ENCODE results near the gene BCAS3.
A peak's percentile ranks its signal among the peaks of the same experiment; 100 is the strongest.

The BCAS3 gene

DNA sequence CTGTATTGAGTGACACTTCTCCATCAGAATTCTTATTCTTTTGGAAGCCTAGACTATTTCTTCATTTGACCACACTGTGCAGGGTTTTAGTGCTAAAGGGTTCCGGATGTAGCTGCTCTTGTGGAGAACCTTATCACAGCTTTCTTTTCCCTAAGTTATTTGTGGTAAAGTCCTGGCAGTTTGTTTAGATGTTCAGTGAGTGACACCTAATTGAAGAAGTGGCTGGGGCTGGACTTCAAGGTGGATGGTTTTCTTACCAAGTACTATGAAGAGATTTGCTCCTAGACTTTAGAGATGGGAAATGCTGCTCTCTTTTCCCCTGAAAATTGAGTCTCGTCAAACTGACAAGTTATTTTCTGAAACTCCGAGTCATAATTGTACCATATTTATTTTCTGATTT lies 578.0 kb downstream of the BCAS3 start:
- FAIRE-seq (no peak), DNase-seq (ENCODE audit: insufficient read length, low spot score) (no peak)
- TF ChIP-seq TAF1 (IDR thresholded peaks at IDR 0.05; ENCODE audit: low read depth, low read length): no peak
- TF ChIP-seq POU2F2 (IDR thresholded peaks at IDR 0.05; ENCODE audit: low read depth, low read length): no peak
- no peak for TF ChIP-seq POLR2AphosphoS5 (IDR thresholded peaks at IDR 0.05; ENCODE audit: low read depth, low read length)
- TF ChIP-seq POLR2A (IDR thresholded peaks at IDR 0.05; ENCODE audit: low read depth, low read length): no peak
- TF ChIP-seq PAX5 (IDR thresholded peaks at IDR 0.05; ENCODE audit: insufficient read depth, low read length, severe bottlenecking): no peak
- no peak for TF ChIP-seq SPI1 (IDR thresholded peaks at IDR 0.05; ENCODE audit: low read depth, low read length)

- DNase-seq (ENCODE audit: insufficient read length, low spot score) (no peak), FAIRE-seq (no peak)
- no peak for TF ChIP-seq POU2F2 (IDR thresholded peaks at IDR 0.05; ENCODE audit: low read depth, low read length)
- no peak for TF ChIP-seq PAX5 (IDR thresholded peaks at IDR 0.05; ENCODE audit: insufficient read depth, low read length, severe bottlenecking)
- TF ChIP-seq TAF1 (IDR thresholded peaks at IDR 0.05; ENCODE audit: low read depth, low read length): no peak
Observed at GRCh38 chr17:61259360-61259759, 581.7 kb downstream of the BCAS3 start.

DNA sequence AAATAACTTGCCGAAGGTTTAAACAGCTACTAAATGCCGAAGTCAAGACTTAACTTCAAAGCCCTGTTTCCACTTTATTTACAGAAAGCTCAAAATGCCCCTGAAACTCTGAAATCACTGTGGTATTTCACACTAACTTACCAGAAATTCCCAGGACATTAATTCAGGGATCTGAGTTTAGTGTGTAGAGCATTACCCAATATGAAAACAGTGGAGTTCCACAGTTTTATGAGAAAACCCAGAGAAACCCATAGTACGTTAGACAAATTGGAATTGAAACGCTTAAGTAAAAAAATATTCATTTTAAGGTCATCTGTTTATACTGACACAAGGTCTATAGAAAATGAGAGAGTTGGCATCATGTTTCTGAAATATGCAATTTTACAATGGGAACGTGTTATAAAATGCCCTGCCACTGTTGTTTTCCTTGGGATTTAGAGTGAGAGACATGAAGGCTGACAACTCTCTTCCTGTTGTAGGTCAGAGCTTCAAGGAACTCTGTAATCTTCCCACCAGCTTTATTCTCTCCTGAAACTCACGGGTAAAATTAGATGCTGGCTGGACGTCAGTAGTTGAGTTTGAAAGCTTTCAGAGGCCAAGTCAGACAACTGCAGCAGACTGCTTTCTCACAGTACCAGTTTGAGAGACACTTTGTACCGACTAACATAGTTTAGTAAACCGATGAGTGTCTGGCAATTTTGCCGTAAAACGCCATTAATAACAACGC lies 582.6 kb downstream of the BCAS3 start:
- FAIRE-seq: no peak
- no peak for DNase-seq (ENCODE audit: insufficient read length, low spot score)
- TF ChIP-seq POLR2A (IDR thresholded peaks at IDR 0.05; ENCODE audit: low read depth, low read length): no peak
- no peak for TF ChIP-seq TAF1 (IDR thresholded peaks at IDR 0.05; ENCODE audit: low read depth, low read length)
- no peak for TF ChIP-seq SPI1 (IDR thresholded peaks at IDR 0.05; ENCODE audit: low read depth, low read length)
- TF ChIP-seq POU2F2 (IDR thresholded peaks at IDR 0.05; ENCODE audit: low read depth, low read length): no peak
- TF ChIP-seq POLR2AphosphoS5 (IDR thresholded peaks at IDR 0.05; ENCODE audit: low read depth, low read length): no peak
- TF ChIP-seq PAX5 (IDR thresholded peaks at IDR 0.05; ENCODE audit: insufficient read depth, low read length, severe bottlenecking): no peak

DNA sequence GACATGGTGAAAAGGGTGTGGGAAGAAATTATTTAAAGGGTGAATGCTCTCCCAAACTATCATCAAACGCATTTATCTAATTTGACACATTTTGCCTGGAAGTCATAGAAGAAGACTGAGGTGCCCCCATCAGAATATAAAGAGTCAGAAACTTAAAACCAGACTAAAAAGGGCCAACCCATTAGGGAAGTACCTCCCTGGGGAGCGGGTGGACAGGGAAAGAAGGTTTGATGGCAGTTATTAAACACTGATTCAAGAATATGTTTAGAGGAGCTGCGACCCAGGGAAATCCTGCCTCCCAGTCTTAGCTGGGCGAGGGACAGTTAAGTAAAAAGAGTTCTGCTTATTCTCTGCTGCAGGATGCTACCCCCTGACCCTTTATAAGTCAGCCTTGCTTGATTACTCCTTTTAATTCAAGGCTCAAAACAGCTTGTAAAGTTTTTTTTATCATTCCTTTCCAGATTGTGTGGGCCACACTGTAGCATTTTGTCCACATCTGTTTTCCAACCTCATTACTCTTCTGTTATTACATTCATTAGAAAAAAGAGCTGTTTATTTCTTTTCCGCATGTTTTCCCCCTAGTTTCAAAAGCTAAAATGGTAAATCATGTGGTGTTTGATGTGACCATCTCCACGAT lies 583.5 kb downstream of the BCAS3 start:
- no peak for TF ChIP-seq SPI1 (IDR thresholded peaks at IDR 0.05; ENCODE audit: low read depth, low read length)
- no peak for TF ChIP-seq POU2F2 (IDR thresholded peaks at IDR 0.05; ENCODE audit: low read depth, low read length)
- no peak for TF ChIP-seq TAF1 (IDR thresholded peaks at IDR 0.05; ENCODE audit: low read depth, low read length)
- TF ChIP-seq POLR2AphosphoS5 (IDR thresholded peaks at IDR 0.05; ENCODE audit: low read depth, low read length): no peak
- TF ChIP-seq PAX5 (IDR thresholded peaks at IDR 0.05; ENCODE audit: insufficient read depth, low read length, severe bottlenecking): no peak
- TF ChIP-seq POLR2A (IDR thresholded peaks at IDR 0.05; ENCODE audit: low read depth, low read length): no peak
- no peak for FAIRE-seq
- no peak for DNase-seq (ENCODE audit: insufficient read length, low spot score)

GRCh38 chr17:61265397-61265796 lies 587.7 kb downstream of the BCAS3 start:
- TF ChIP-seq POLR2AphosphoS5 (IDR thresholded peaks at IDR 0.05; ENCODE audit: low read depth, low read length): no peak
- no peak for TF ChIP-seq PAX5 (IDR thresholded peaks at IDR 0.05; ENCODE audit: insufficient read depth, low read length, severe bottlenecking)
- no peak for TF ChIP-seq TAF1 (IDR thresholded peaks at IDR 0.05; ENCODE audit: low read depth, low read length)
- no peak for TF ChIP-seq POU2F2 (IDR thresholded peaks at IDR 0.05; ENCODE audit: low read depth, low read length)
- no peak for TF ChIP-seq POLR2A (IDR thresholded peaks at IDR 0.05; ENCODE audit: low read depth, low read length)
- TF ChIP-seq SPI1 (IDR thresholded peaks at IDR 0.05; ENCODE audit: low read depth, low read length): no peak
- no peak for DNase-seq (ENCODE audit: insufficient read length, low spot score)
- no peak for FAIRE-seq

- DNase-seq (ENCODE audit: insufficient read length, low spot score) (no peak), FAIRE-seq (no peak)
- TF ChIP-seq SPI1 (IDR thresholded peaks at IDR 0.05; ENCODE audit: low read depth, low read length): no peak
- TF ChIP-seq TAF1 (IDR thresholded peaks at IDR 0.05; ENCODE audit: low read depth, low read length): no peak
- no peak for TF ChIP-seq POLR2A (IDR thresholded peaks at IDR 0.05; ENCODE audit: low read depth, low read length)
- no peak for TF ChIP-seq POU2F2 (IDR thresholded peaks at IDR 0.05; ENCODE audit: low read depth, low read length)
- no peak for TF ChIP-seq POLR2AphosphoS5 (IDR thresholded peaks at IDR 0.05; ENCODE audit: low read depth, low read length)
- TF ChIP-seq PAX5 (IDR thresholded peaks at IDR 0.05; ENCODE audit: insufficient read depth, low read length, severe bottlenecking): no peak
Observed at GRCh38 chr17:61267847-61268246, 590.2 kb downstream of the BCAS3 start.

DNA sequence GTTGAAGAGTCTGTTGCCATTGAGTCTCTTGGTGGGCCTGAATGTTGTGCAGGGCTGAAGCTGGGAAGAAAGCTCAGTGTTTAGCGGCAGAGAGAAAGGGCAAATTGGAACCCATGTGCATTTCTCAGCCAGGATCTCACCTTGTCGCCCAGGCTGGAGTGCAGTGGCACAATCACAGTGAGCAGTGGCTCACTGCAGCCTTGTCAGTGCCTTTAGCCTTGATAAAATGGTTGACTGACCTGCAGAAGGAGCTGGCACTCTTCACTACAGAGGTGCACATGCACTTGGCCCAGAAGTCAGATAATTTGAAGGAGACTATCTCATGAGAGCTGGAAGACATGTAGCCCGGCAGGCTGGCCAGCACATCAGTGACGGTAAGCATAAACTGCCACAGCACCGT lies 597.7 kb downstream of the BCAS3 start:
- no peak for TF ChIP-seq POLR2A (IDR thresholded peaks at IDR 0.05; ENCODE audit: low read depth, low read length)
- TF ChIP-seq POLR2AphosphoS5 (IDR thresholded peaks at IDR 0.05; ENCODE audit: low read depth, low read length): no peak
- no peak for TF ChIP-seq SPI1 (IDR thresholded peaks at IDR 0.05; ENCODE audit: low read depth, low read length)
- TF ChIP-seq PAX5 (IDR thresholded peaks at IDR 0.05; ENCODE audit: insufficient read depth, low read length, severe bottlenecking): no peak
- no peak for TF ChIP-seq POU2F2 (IDR thresholded peaks at IDR 0.05; ENCODE audit: low read depth, low read length)
- TF ChIP-seq TAF1 (IDR thresholded peaks at IDR 0.05; ENCODE audit: low read depth, low read length): no peak
- DNase-seq (ENCODE audit: insufficient read length, low spot score) (no peak), FAIRE-seq (no peak)

- FAIRE-seq (no peak), DNase-seq (ENCODE audit: insufficient read length, low spot score) (no peak)
- no peak for TF ChIP-seq TAF1 (IDR thresholded peaks at IDR 0.05; ENCODE audit: low read depth, low read length)
- no peak for TF ChIP-seq PAX5 (IDR thresholded peaks at IDR 0.05; ENCODE audit: insufficient read depth, low read length, severe bottlenecking)
- no peak for TF ChIP-seq POU2F2 (IDR thresholded peaks at IDR 0.05; ENCODE audit: low read depth, low read length)
- no peak for TF ChIP-seq POLR2AphosphoS5 (IDR thresholded peaks at IDR 0.05; ENCODE audit: low read depth, low read length)
- no peak for TF ChIP-seq POLR2A (IDR thresholded peaks at IDR 0.05; ENCODE audit: low read depth, low read length)
- TF ChIP-seq SPI1 (IDR thresholded peaks at IDR 0.05; ENCODE audit: low read depth, low read length): no peak
Observed at GRCh38 chr17:61276806-61277205, 599.2 kb downstream of the BCAS3 start.

- TF ChIP-seq PAX5 (IDR thresholded peaks at IDR 0.05; ENCODE audit: insufficient read depth, low read length, severe bottlenecking) (no peak), POLR2A (IDR thresholded peaks at IDR 0.05; ENCODE audit: low read depth, low read length) (no peak), TAF1 (IDR thresholded peaks at IDR 0.05; ENCODE audit: low read depth, low read length) (no peak), POU2F2 (IDR thresholded peaks at IDR 0.05; ENCODE audit: low read depth, low read length) (no peak), POLR2AphosphoS5 (IDR thresholded peaks at IDR 0.05; ENCODE audit: low read depth, low read length) (no peak), SPI1 (IDR thresholded peaks at IDR 0.05; ENCODE audit: low read depth, low read length) (no peak)
- DNase-seq (ENCODE audit: insufficient read length, low spot score): no peak
Observed at GRCh38 chr17:61279476-61280145, 602.0 kb downstream of the BCAS3 start.

More at GRCh38 chr17:61279476-61280145, 602.0 kb downstream of the BCAS3 start:
- FAIRE-seq: peak; percentile 26
